ENCODE measurements around the gene ALDH2.

- no peak for TF ChIP-seq EZH2phosphoT487 (IDR thresholded peaks at IDR 0.05; ENCODE audit: insufficient read depth, low read depth)
- no peak for TF ChIP-seq EZH2 (IDR thresholded peaks at IDR 0.05; ENCODE audit: insufficient read depth, poor library complexity, severe bottlenecking)
Observed at GRCh38 chr12:111842556-111843396, 76.0 kb downstream of the ALDH2 start.

Data from GM23248 (cell line).